ENCODE results near the gene SHC4. TPM values are rescaled to one million over a fixed set of nuclear protein-coding genes. Genes with fewer than 3 reads are reported as not detected.

SHC4 gene
- total RNA-seq, 8 experiments from 2014 or later, result 0.70 to 11.3 (median 3.9) TPM; not detected in 1

DNA sequence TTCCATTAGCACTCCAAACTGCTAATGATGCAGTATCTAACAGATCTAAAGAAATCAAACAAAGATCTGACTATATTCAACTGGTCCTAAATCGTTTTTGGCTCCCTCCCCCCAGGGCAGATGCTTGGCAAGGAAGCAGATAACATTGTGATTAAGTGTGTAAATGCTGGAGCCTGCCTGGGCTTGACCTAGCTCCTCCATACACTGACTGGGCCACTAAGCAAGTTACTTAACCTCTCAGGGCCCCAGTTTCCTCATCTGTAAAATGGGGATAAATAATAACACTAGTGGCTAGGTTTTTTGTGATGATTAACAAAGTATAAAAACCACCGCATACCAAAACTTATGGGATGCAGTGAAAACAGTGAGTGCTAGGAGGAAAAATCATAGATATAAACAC lies 76.6 kb downstream of the SHC4 start:
- peak in 2 of 8 experiments; percentile 24 to 31 for ATAC-seq (replicated peaks in 6 of 8)
- 23 to 100% (median 88%) methylated on average over 1 to 2 of the region's 2 CpGs; no CpG with 5 or more reads in 1 of the 10 experiments for whole genome bisulfite sequencing, 10 experiments
- in situ Hi-C loops (cut with MboI; ENCODE audit: low pct_unique_long_range_greater_than_20kb in 2 of 9, low sequenced_read_pairs in 9 of 9, unreplicated experiment in 9 of 9), result no loop called here
- Histone ChIP-seq H3K27ac (no peak overlapping the region), H3K4me1 (replicated peaks in 1 of 2) (no peaks in the 10 kb centered on the region), H3K4me3 (no peak overlapping the region)

GRCh38 chr15:48883699-48884098 lies 80.0 kb downstream of the SHC4 start:
- peaks cover 3 to 14% of the 10 kb centered on the region in 2 donors for H3K4me1 ChIP-seq (replicated peaks in 1 of 2)
- H3K4me3 ChIP-seq, result no peak overlapping the region
- no peak for ATAC-seq (replicated peaks in 6 of 8)
- H3K27ac ChIP-seq, result no peak overlapping the region
- in situ Hi-C loops (cut with MboI; ENCODE audit: low pct_unique_long_range_greater_than_20kb in 2 of 9, low sequenced_read_pairs in 9 of 9, unreplicated experiment in 9 of 9), result no loop called here
- WGBS, 10 experiments, result 60 to 100% (median 98%) methylated on average over 1 to 2 of the region's 2 CpGs; no CpG with 5 or more reads in 4 of the 10 experiments

- 0 to 90% (median 47%) methylated on average over 1 to 3 of the region's 3 CpGs; no CpG with 5 or more reads in 1 of the 10 experiments for WGBS, 10 experiments
- no peak overlapping the region for H3K27ac ChIP-seq
- peaks cover 9 to 21% of the 10 kb centered on the region in 2 donors for H3K4me1 ChIP-seq (replicated peaks in 1 of 2)
- in situ Hi-C loops (cut with MboI; ENCODE audit: low pct_unique_long_range_greater_than_20kb in 2 of 9, low sequenced_read_pairs in 9 of 9, unreplicated experiment in 9 of 9), result no loop called here
- H3K4me3 ChIP-seq, result peak overlapping the region; percentile 10 to 75 (median 68)
- no peak for ATAC-seq (replicated peaks in 6 of 8)
Observed at GRCh38 chr15:48880070-48880634, 83.6 kb downstream of the SHC4 start.

DNA sequence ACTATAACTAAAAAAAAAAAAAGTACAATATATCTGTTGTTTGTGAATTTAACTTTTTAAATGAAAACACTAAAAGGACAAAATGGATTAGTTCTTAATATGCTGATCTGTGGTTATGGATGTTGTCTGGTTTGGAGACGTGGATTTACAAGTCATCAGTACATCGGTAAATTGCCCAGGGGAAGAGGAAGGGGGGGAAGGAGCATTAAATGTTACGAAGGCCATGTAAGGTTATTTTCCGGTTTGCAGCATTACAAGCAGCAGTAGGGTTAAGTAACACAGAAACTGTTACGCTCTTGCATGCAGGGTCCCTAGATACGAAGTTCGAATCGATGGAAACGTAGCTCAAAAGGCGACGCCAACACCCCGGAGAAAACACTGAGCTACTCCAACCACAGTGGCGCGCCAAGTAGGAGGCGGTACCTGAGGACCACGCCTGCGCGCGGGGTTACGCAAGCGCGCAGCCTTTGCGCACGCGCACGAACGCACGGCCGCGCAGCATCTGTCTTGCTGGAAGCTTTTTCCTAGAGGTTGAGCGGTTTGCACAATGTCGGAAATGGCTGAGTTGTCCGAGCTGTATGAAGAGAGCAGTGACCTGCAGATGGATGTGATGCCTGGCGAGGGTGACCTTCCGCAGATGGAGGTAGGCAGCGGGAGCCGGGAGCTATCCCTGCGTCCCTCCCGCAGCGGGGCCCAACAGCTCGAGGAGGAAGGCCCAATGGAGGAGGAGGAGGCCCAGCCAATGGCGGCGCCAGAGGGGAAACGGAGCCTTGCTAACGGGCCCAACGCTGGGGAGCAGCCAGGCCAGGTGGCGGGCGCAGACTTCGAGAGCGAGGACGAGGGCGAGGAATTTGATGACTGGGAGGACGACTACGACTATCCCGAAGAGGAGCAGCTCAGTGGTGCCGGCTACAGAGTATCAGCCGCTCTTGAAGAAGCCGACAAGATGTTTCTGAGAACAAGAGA lies 85.8 kb downstream of the SHC4 start, which contains the start of gene EID1:
TSS of gene EID1 (plus strand) at position 505 of the 966 bp plus-strand sequence. CDS start at position 548, 43 bp downstream.
- H3K4me3 ChIP-seq, result peak within 1 kb of the TSS; percentile 55 to 75 (median 68)
- peak; percentile 90 to 96 (median 94) for ATAC-seq (replicated peaks in 6 of 8)
- peak within 1 kb of the TSS; percentile 93 to 95 for H3K27ac ChIP-seq
- peaks cover 17 to 24% of the 10 kb centered on the region in 2 donors for H3K4me1 ChIP-seq (replicated peaks in 1 of 2)
- WGBS, 10 experiments, result 0 to 3% (median 1%) methylated on average over 5 to 42 of the region's 58 CpGs; no CpG with 5 or more reads in 1 of the 10 experiments
- in situ Hi-C loops (cut with MboI; ENCODE audit: low pct_unique_long_range_greater_than_20kb in 2 of 9, low sequenced_read_pairs in 9 of 9, unreplicated experiment in 9 of 9), result no loop called here

DNA sequence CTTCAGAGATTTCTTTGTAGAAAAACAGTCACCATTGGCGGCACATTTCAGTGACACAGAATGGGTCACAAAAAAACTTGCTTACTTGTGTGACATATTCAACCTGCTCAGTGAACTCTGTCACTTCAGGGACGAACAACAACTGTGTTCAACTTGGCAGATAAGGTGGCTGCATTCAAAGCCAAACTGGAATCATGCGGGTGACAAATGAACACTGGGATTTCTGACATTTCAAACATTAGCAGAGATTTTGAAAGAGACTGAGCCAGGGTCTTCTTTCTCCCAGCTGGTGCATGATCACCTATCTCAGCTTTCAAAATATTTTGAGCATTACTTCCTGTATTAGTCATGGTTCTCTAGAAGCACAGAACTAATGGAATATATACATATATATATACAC lies 87.7 kb downstream of the SHC4 start:
- ATAC-seq (replicated peaks in 6 of 8), result no peak
- no peak overlapping the region for H3K4me3 ChIP-seq
- 67 to 100% (median 85%) methylated on average over 1 to 3 of the region's 3 CpGs; no CpG with 5 or more reads in 3 of the 10 experiments for WGBS, 10 experiments
- H3K4me1 ChIP-seq (replicated peaks in 1 of 2), result peaks cover 17 to 24% of the 10 kb centered on the region in 2 donors
- in situ Hi-C loops (cut with MboI; ENCODE audit: low pct_unique_long_range_greater_than_20kb in 2 of 9, low sequenced_read_pairs in 9 of 9, unreplicated experiment in 9 of 9), result no loop called here
- no peak overlapping the region for H3K27ac ChIP-seq

GRCh38 chr15:48875241-48875960 lies 88.3 kb downstream of the SHC4 start:
- in situ Hi-C loops (cut with MboI; ENCODE audit: low pct_unique_long_range_greater_than_20kb in 2 of 9, low sequenced_read_pairs in 9 of 9, unreplicated experiment in 9 of 9), result no loop called here
- WGBS, 10 experiments, result 17 to 70% (median 20%) methylated on average over 1 to 2 of the region's 2 CpGs; no CpG with 5 or more reads in 5 of the 10 experiments
- Histone ChIP-seq H3K4me1 (replicated peaks in 1 of 2) (peaks cover 14 to 19% of the 10 kb centered on the region in 2 donors), H3K27ac (no peak overlapping the region), H3K4me3 (no peak overlapping the region)
- no peak for ATAC-seq (replicated peaks in 6 of 8)

DNA sequence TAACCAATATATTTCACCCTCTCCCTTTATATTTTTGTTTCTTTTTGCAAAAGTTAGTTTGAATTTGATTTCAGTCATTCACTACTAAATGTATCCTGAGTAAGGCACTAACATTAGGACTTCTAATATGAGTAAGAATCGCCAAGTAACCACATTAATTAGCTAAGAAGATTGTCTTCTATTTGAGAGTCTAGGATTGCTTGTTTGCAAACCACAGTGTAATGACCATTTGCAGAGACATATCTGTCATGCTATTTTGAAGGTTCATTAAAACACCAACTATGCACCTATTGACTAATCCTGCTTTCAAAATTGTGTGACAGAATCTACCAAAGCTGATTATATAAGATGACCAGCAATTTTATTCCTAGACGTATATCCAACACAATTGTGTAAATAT lies 91.1 kb downstream of the SHC4 start:
- 47 to 100% (median 86%) methylated on average over 1 to 2 of the region's 2 CpGs; no CpG with 5 or more reads in 1 of the 10 experiments for WGBS, 10 experiments
- Histone ChIP-seq H3K27ac (no peak overlapping the region), H3K4me1 (replicated peaks in 1 of 2) (peaks cover 10 to 14% of the 10 kb centered on the region in 2 donors), H3K4me3 (no peak overlapping the region)
- no peak for ATAC-seq (replicated peaks in 6 of 8)
- in situ Hi-C loops (cut with MboI; ENCODE audit: low pct_unique_long_range_greater_than_20kb in 2 of 9, low sequenced_read_pairs in 9 of 9, unreplicated experiment in 9 of 9), result loop anchor here in 7 of 9 experiments (25.0 kb wide), 5 partner anchors 265 to 1265 kb away; partner anchors contain the start of genes COPS2 (in 1 of the 7), FGF7 (in 1 of the 7) and GALK2 (in 1 of the 7)

- ATAC-seq (replicated peaks in 6 of 8), result no peak
- H3K4me3 ChIP-seq, result no peak overlapping the region
- in situ Hi-C loops (cut with MboI; ENCODE audit: low pct_unique_long_range_greater_than_20kb in 2 of 9, low sequenced_read_pairs in 9 of 9, unreplicated experiment in 9 of 9), result loop anchor here in 7 of 9 experiments (25.0 kb wide), 5 partner anchors 266 to 1266 kb away; partner anchors contain the start of genes COPS2 (in 1 of the 7), FGF7 (in 1 of the 7) and GALK2 (in 1 of the 7)
- H3K27ac ChIP-seq, result no peak overlapping the region
- H3K4me1 ChIP-seq (replicated peaks in 1 of 2), result peaks cover 8 to 14% of the 10 kb centered on the region in 2 donors
Observed at GRCh38 chr15:48871542-48871941, 92.2 kb downstream of the SHC4 start.

GRCh38 chr15:48869966-48870365 lies 93.8 kb downstream of the SHC4 start:
- no peak overlapping the region for H3K4me3 ChIP-seq
- ATAC-seq (replicated peaks in 6 of 8), result no peak
- in situ Hi-C loops (cut with MboI; ENCODE audit: low pct_unique_long_range_greater_than_20kb in 2 of 9, low sequenced_read_pairs in 9 of 9, unreplicated experiment in 9 of 9), result loop anchor here in 8 of 9 experiments (10.0 to 25.0 kb wide), 6 partner anchors 95 to 1267 kb away; partner anchors contain the start of genes COPS2 (in 1 of the 8), FGF7 (in 1 of the 8), GALK2 (in 1 of the 8) and SHC4 (in 1 of the 8)
- peaks cover 16 to 17% of the 10 kb centered on the region in 2 donors for H3K4me1 ChIP-seq (replicated peaks in 1 of 2)
- no peak overlapping the region for H3K27ac ChIP-seq
- 83 to 100% (median 100%) methylated on average over 1 of the region's 1 CpG; no CpG with 5 or more reads in 3 of the 10 experiments for WGBS, 10 experiments

DNA sequence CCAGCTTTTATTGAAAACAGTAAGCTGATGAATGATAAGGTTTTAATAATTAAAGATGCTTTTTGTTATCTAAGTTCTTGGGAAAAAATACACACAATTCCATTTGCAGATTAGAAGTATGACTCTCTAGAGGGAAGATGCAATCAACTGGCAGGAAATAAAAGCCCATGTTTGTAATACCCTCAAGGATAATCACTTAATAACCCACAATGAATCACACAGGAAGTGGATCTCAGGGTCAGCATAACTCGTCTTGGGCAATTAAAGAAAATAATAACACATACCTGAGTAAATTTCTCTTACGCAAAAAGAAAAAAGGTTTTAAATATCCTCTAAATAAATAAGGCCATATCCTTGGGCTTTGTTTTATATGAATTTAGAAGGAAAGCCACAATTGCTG lies 95.2 kb downstream of the SHC4 start:
- in situ Hi-C loops (cut with MboI; ENCODE audit: low pct_unique_long_range_greater_than_20kb in 2 of 9, low sequenced_read_pairs in 9 of 9, unreplicated experiment in 9 of 9), result loop anchor here in 8 of 9 experiments (10.0 to 25.0 kb wide), 6 partner anchors 96 to 1269 kb away; partner anchors contain the start of genes COPS2 (in 1 of the 8), FGF7 (in 1 of the 8), GALK2 (in 1 of the 8) and SHC4 (in 1 of the 8)
- WGBS, 10 experiments, result 50 to 80% (median 68%) methylated on average over 1 to 2 of the region's 2 CpGs; no CpG with 5 or more reads in 1 of the 10 experiments
- Histone ChIP-seq H3K4me3 (no peak overlapping the region), H3K4me1 (replicated peaks in 1 of 2) (peaks cover 9 to 16% of the 10 kb centered on the region in 2 donors), H3K27ac (no peak overlapping the region)
- ATAC-seq (replicated peaks in 6 of 8), result peak in 2 of 8 experiments; percentile 31 to 48

- Histone ChIP-seq H3K4me1 (replicated peaks in 1 of 2) (peaks cover 9 to 16% of the 10 kb centered on the region in 2 donors), H3K27ac (no peak overlapping the region), H3K4me3 (no peak overlapping the region)
- no peak for ATAC-seq (replicated peaks in 6 of 8)
- in situ Hi-C loops (cut with MboI; ENCODE audit: low pct_unique_long_range_greater_than_20kb in 2 of 9, low sequenced_read_pairs in 9 of 9, unreplicated experiment in 9 of 9), result loop anchor here in 8 of 9 experiments (10.0 to 25.0 kb wide), 6 partner anchors 97 to 1269 kb away; partner anchors contain the start of genes COPS2 (in 1 of the 8), FGF7 (in 1 of the 8), GALK2 (in 1 of the 8) and SHC4 (in 1 of the 8)
Observed at GRCh38 chr15:48868023-48868422, 95.7 kb downstream of the SHC4 start.

DNA sequence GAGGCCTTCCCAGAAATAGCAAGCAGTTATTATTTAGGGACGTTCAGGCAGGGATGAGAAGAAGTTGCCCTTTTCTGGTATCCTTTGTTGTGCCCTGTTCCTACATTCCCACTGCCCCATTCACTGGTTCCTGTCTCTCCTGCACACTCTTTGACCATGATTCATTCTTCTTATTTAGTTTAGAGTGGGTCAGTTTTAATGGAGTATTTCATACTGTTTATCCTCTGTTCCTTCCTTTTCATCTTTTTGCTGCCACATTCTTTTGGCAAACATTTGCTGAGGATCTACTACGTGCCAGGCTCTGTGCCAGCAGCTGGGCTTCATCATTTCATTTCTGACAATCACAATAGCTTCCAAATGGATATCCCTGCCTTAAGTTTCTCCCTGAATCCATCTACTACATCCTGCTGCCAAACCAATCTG lies 97.6 kb downstream of the SHC4 start:
- no peak overlapping the region for H3K27ac ChIP-seq
- peak in 5 of 8 experiments; percentile 13 to 75 (median 21) for ATAC-seq (replicated peaks in 6 of 8)
- in situ Hi-C loops (cut with MboI; ENCODE audit: low pct_unique_long_range_greater_than_20kb in 2 of 9, low sequenced_read_pairs in 9 of 9, unreplicated experiment in 9 of 9), result loop anchor here in 8 of 9 experiments (10.0 to 25.0 kb wide), 6 partner anchors 99 to 1271 kb away; partner anchors contain the start of genes COPS2 (in 1 of the 8), FGF7 (in 1 of the 8), GALK2 (in 1 of the 8) and SHC4 (in 1 of the 8)
- WGBS, 10 experiments, result 4 to 100% (median 40%) methylated on average over 1 to 2 of the region's 2 CpGs; no CpG with 5 or more reads in 1 of the 10 experiments
- H3K4me1 ChIP-seq (replicated peaks in 1 of 2), result peaks cover 9 to 16% of the 10 kb centered on the region in 2 donors
- H3K4me3 ChIP-seq, result no peak overlapping the region
